Measurements from ENCODE around the gene BACH2. TPM values are rescaled to one million over a fixed set of nuclear protein-coding genes. Genes with fewer than 3 reads are reported as not detected.
A peak's percentile ranks its signal among the peaks of the same experiment; 100 is the strongest.

The BACH2 gene
- total and polyA plus RNA-seq, 9 of the 15 experiments (the other 6 are each of a cell fraction or from before 2014, with no cell fraction given) = 0.06 to 3.1 (median 0.59) TPM

- no peak for ATAC-seq
- Histone ChIP-seq H3K4me2 (ENCODE audit: insufficient read depth, low read length) (peak overlapping the region; percentile 72), H3K79me2 (ENCODE audit: control insufficient read depth, insufficient read depth, low read length) (no peaks in the 10 kb centered on the region), H3K36me3 (ENCODE audit: control insufficient read depth, insufficient read depth, low read length) (no peaks in the 10 kb centered on the region; the same call in 2 of the 3 replicates), H3K4me3 (no peak overlapping the region), H3K9ac (ENCODE audit: insufficient read depth in 1 of 2, low read depth in 2 of 2, low read length in 2 of 2) (peak overlapping the region in 1 of 2 experiments; percentile 65; a peak in 3 of 4 replicates), H3K4me1 (replicated peaks in 1 of 2; ENCODE audit: control insufficient read depth in 2 of 2, insufficient read depth in 2 of 2, low read length in 2 of 2) (peaks cover 4 to 24% of the 10 kb centered on the region in 2 experiments; a peak in 4 of 5 replicates), H3K27me3 (ENCODE audit: control insufficient read depth in 2 of 2, insufficient read depth in 2 of 2, low read length in 2 of 2) (no peaks in the 10 kb centered on the region), H3K9me3 (replicated peaks; ENCODE audit: control insufficient read depth, insufficient read depth, low read depth, low read length) (no peaks in the 10 kb centered on the region; the same call in 1 of the 2 replicates), H4K20me1 (replicated peaks; ENCODE audit: control insufficient read depth, insufficient read depth, low read length) (no peaks in the 10 kb centered on the region), H3K9me1 (ENCODE audit: control insufficient read depth, insufficient read depth, low read length) (peaks cover 4% of the 10 kb centered on the region), H3K27ac (ENCODE audit: extremely low read depth, low read depth, low read length) (peak overlapping the region; percentile 92), H2AFZ (ENCODE audit: low read depth, low read length) (peak overlapping the region; percentile 97)
- no TSS peak for BruUV-seq (replicated peaks)
- TF ChIP-seq PTRF (tag; IDR thresholded peaks at IDR 0.05) (no peak), FOSL1 (tag; conservative IDR thresholded peaks at IDR 0.05) (0 out of 2 replicates have a peak, but pooled peaks have one; percentile 12), ZNF518B (CRISPR knock-in tag; IDR thresholded peaks at IDR 0.05) (no peak), LCOR (CRISPR knock-in tag; IDR thresholded peaks at IDR 0.05) (0 out of 2 replicates have a peak, but pooled peaks have one; percentile 14), NR2C1 (IDR thresholded peaks at IDR 0.05) (no peak), NR2C1 (tag; IDR thresholded peaks at IDR 0.05) (peak; percentile 44; the same call in 1 of the 2 replicates), MTA1 (IDR thresholded peaks at IDR 0.05; ENCODE audit: borderline replicate concordance) (0 out of 2 replicates have a peak, but pooled peaks have one; percentile 2), ZNF395 (CRISPR knock-in tag; IDR thresholded peaks at IDR 0.05) (0 out of 2 replicates have a peak, but pooled peaks have one; percentile 10), KHSRP (IDR thresholded peaks at IDR 0.05) (no peak), ZNF589 (CRISPR knock-in tag; IDR thresholded peaks at IDR 0.05; ENCODE audit: low read depth) (peak; percentile 43; the same call in 1 of the 2 replicates), MXI1 (IDR thresholded peaks at IDR 0.05; ENCODE audit: low read depth, low read length) (no peak), HDAC1 (IDR thresholded peaks at IDR 0.05) (no peak), ZFX (CRISPR knock-in tag; IDR thresholded peaks at IDR 0.05) (peak; percentile 28; the same call in 1 of the 2 replicates)
- TF ChIP-seq, protein P1, sequence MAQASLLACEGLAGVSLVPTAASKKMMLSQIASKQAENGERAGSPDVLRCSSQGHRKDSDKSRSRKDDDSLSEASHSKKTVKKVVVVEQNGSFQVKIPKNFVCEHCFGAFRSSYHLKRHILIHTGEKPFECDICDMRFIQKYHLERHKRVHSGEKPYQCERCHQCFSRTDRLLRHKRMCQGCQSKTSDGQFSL (CRISPR knock-in tag; IDR thresholded peaks at IDR 0.05) = no peak
- TF ChIP-seq, protein P1 (tag; IDR thresholded peaks at IDR 0.05) = 0 out of 4 replicates have a peak, but pooled peaks of 1 of the 2 experiments have one; percentile 32
- intact Hi-C loops (cut with micrococcal nuclease) = loop anchor here (5.0 to 10.0 kb wide), 3 partner anchors 68 to 256 kb away; no protein-coding TSS in a partner anchor
- DNase-seq (ENCODE audit: extremely low read depth in 1 of 4, low spot score in 3 of 4) = no peak
- in situ Hi-C loops (cut with MboI) = loop anchor here (10.0 kb wide), 1 partner anchor 256 kb away; no protein-coding TSS in a partner anchor
- CTCF ChIA-PET (ENCODE audit: low intra/inter-chr PET ratio) = no interaction called here
- POLR2A ChIA-PET = interaction anchor here (0.9 kb wide), 1 partner anchor 190 kb away, joined by 3 read pairs; no protein-coding TSS in a partner anchor
- 8% methylated on average over 1 of the region's 1 CpG for WGBS (ENCODE audit: insufficient coverage, low coverage, missing lambda C conversion rate)
- FAIRE-seq = no peak
These were observed 77.8 kb downstream of the BACH2 start for GRCh38 chr6:90218959-90219208.

Data from K562 (cell line).